GM21576 (cell line): Measurements from ENCODE around the gene CHAT.
A peak's percentile ranks its signal among the peaks of the same experiment; 100 is the strongest.

Experiments used
- ATAC-seq: cut with Tn5 transposase; IDR thresholded peaks from one replicate; pipeline ENCODE4 v1.9.1; 2021; ENCODE audit warnings: mild to moderate bottlenecking, moderate library complexity; ENCODE audit not compliant: unreplicated experiment

CHAT gene

DNA sequence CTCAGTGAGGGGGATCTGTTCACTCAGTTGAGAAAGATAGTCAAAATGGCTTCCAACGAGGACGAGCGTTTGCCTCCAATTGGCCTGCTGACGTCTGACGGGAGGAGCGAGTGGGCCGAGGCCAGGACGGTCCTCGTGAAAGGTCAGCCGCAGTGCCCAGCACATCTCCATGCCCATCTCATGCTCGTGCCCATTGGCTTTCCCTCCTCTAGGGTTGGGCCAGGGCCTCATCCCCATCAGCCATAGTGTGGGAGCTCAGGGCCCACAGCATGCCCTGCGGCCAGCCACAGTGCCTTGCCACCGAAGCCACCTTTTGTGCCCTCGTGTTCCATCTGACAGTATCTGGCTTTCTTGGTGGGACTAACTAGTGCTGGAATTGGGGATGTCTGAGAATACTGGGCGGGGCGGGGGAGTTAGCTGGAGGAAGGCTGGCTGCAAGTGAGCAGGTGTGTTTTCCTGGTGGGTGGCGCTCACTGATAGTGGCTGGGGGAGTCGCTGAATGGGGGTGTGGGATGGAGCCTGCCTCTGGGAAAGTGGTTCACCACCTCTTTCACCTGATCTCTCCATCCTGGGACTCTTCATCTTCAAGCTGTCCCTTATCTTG is 13.9 kb downstream of the CHAT start:
- no peak for ATAC-seq

DNA sequence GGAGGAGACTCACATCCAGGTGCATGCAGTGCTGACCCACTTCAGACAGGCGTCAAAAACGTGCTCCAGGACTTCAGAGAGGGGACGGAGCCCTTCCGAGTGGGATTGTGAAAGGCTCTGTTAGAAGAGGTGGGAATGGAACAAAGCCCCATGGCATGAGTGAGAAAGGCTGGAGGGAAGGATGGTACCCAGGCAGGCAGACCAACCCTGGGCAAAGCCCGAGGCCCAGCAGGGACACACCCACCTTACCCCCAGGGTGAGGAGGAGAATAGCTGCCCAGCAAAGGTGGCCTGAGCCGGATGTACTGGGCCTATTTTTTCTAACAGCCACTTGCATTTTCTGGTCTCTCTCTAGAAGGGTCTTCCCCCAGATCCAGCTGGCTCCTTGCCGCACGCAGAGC is 14.8 kb downstream of the CHAT start:
- ATAC-seq = no peak

GRCh38 chr10:49629431-49629881 is 15.6 kb downstream of the CHAT start:
- ATAC-seq = no peak

- ATAC-seq = no peak
Measured at GRCh38 chr10:49631975-49632374, 18.1 kb downstream of the CHAT start.

DNA sequence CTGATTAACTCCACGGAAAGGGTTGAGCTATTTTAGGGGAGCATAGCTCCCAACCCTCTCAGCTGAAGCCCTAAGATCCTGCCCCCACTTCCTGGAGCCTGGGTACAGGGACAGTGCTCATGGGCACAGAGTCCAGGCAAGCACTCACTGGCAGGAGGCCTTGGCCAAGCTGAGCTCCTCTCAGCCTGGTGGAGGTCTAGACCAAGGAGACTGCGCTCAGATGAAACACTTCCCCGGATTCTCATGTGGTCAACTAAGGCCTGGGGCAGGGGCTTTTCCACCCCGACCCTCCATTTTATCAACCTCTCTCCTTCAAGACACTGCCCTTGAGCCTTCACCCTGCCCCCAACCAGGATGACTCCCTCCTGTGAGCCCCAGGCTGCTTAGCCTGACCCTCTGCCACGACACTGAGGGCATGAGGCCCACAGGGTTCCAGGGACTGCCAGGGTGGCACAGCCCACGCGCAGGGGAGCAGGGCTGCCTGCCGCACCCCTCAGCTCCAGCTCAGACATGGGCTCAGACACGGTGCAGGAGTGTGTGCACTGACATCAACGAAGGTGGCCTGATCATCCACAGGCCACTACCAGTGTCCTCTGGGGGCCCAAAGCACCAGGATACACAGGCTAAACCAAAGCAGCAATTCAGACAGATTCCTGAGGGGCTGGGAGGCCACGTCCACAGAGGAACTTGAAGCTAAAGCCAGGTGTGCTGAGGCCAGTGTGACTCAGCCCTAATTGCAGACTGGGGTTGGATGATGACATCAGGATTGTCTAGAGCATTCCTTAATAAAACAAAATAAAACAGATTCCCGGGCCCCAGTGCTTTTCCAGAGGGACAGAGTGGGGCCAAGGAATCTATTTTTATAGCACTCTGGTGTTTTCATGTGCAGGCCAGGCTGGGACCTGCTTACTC is 18.8 kb downstream of the CHAT start:
- no peak for ATAC-seq

- ATAC-seq = no peak
Measured at GRCh38 chr10:49633327-49634068, 19.7 kb downstream of the CHAT start.

- ATAC-seq = no peak
Measured at GRCh38 chr10:49634069-49634660, 20.3 kb downstream of the CHAT start.

GRCh38 chr10:49642311-49642710 is 28.5 kb downstream of the CHAT start:
- no peak for ATAC-seq

DNA sequence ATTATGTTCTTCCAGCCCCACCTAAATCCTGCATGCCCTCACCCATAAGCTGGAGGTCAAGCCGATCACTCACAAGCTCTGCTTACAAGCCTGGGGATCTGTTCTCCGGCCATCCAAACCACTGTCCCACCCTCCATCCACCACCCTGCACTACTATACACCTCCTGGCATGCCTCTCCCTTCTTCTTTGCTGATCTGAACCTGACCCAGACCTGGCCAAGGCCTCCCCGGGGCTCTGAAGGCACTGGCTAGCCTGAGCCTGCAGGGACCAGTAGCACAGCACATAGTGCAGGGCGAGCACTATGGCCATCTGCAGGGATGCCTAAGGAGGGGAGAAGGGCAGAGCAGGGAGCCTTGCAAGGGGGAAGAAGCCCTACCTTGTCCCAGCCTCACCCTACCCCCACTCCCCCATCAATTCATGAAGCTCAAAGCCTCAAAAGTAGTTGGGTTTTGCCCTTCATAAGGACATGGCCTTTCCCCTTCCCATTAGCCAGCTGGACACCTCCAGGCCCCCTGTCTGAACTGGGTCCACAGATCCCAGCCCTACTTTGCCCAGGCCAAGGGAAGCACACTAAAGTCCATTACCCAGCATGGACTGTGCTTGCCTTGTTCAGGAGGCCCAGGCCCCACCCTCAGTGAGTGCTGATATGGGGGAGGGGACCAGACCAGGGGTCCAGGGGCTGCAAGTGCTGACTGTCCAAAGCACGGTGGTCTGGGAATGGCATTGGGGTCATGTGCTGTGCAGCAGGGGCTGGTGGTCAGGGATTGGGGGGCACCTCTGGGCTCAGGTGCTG is 29.6 kb downstream of the CHAT start:
- no peak for ATAC-seq

DNA sequence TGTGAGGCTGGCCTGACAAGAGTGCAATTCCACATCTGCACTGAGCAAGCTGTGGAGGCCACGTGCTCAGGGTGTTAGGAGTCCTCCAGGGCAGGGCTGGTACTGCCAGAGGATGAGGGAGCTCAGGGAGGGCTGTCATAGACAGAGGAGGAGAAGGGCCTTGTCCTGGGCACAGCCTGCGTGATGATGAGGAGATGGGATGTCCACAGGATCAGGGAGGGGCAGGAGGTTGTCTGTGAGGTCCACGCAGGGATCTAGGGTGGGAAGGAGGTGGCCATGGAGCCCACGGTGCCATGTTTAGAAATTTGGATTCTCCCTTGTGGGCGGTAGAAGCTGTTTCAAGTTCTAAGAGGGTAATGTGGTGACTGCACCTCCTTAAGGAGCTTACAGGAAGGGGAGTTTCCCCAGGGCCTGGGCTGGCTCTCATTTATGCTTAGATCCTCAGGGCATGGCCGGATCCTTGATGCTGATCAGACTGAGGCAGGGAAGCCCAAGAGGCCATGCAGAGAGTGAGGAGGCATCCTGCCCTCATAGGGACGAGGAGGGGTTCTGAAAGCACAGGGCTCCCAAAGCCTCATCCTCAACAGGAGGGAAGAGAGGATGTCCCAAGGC is 30.3 kb downstream of the CHAT start:
- no peak for ATAC-seq

DNA sequence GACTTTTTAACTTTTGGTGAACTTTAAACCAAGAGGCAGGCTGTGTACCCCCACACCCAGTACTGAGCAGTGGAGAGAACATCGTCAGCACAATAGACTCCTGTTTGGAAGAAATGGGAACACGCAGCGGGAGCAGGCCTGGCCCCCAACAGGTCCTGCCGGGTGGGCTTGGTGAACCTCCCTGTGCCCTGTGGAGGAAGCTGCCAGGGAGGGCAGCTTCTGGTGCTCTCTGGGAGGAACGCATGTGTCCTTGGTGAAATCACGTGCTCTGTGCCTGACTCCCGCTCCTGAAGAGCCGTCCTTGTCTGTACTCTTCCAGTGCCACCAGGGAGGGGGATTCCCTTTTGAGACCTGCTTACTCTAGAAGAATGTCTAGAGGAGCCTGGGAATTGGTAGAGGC is 31.6 kb downstream of the CHAT start:
- ATAC-seq = no peak

DNA sequence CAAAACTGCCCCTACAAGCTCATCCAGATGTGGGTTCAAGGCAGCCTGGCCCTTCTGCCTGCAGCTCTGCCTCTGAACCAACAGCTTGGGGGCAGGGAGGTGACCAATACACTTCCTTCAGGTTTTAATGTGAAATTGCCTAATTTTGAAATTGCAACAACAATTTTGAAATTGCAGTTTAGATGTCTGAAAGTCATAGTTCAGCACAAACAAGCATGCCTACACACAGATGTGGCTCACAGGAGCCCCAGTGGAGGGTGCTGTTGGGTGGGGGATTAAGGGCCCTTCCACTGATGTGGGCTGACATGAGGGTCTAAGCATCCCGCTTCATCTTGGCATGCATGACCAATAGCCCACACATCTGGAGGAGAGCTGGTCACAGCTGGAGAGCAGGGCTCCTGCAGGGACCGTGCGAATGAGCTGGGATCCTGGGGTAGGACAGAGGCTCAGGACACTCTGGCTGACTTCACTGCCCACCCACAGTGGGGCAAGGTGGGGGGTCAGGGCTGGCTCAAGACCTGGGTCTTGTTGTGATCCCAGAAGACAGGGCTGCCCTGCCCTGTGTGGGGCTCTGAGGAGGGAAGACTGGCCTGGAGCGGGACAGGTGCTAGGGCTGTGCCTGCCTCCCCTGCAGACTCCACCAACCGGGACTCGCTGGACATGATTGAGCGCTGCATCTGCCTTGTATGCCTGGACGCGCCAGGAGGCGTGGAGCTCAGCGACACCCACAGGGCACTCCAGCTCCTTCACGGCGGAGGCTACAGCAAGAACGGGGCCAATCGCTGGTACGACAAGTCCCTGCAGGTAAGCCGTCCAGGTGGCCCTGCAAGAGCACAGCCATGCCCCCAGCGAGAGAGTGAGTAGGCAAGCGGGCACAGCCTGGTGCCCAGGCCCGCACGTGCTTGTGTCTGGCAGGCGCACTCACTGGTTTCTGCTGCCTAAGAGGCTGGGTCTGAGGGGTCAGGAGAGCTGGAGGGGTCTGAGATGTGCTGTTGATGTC is 32.3 kb downstream of the CHAT start:
- ATAC-seq = no peak

DNA sequence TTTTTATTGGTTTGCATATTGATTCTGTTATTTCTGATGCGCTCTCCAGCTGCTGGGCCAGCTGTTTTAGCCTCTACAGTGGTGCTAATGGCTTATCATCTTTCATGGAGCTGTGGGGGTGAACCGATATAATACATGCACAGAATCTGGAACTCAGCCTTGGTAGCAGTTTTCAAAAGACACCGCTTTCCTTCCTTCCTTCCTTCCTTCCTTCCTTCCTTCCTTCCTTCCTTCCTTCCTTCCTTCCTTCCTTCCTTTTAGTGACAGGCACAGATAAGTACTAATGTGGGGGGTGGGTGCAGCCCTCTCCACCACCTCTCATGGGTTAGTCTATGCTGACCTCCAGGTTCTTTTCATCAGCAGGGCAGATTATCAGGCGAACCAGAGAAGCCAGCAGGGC is 33.7 kb downstream of the CHAT start:
- no peak for ATAC-seq

GRCh38 chr10:49647985-49648795 is 34.4 kb downstream of the CHAT start:
- ATAC-seq = no peak

- ATAC-seq = peak; percentile 44
Measured at GRCh38 chr10:49649294-49649693, 35.5 kb downstream of the CHAT start.

GRCh38 chr10:49649936-49650723 is 36.3 kb downstream of the CHAT start:
- ATAC-seq = no peak

GRCh38 chr10:49650724-49651034 is 36.8 kb downstream of the CHAT start:
- ATAC-seq = no peak
